Urinary bladder (tissue), 4 donors: Measurements from ENCODE around the gene MTERF2. TPM values are rescaled to one million over a fixed set of nuclear protein-coding genes. Genes with fewer than 3 reads are reported as not detected.
"Not testable (repeated sequence)": the region's sequence is repeated elsewhere in the genome, so short reads cannot be mapped to it uniquely, and the experiment has no call there.

Source experiments
- DNase-seq: peaks from one replicate; pipeline ENCODE4 v3.0.0-alpha.2; 2015; ENCODE audit errors: extremely low spot score
- H3K27ac ChIP-seq: one replicate; pipeline ENCODE4 v1.5.1; 2013; ENCODE audit warnings: low read depth, mild to moderate bottlenecking, moderate library complexity
- H3K36me3 ChIP-seq: one replicate; pipeline ENCODE4 v1.6.1; 2013; ENCODE audit warnings: mild to moderate bottlenecking, moderate library complexity; ENCODE audit not compliant: insufficient read depth
- H3K4me1 ChIP-seq: one replicate; pipeline ENCODE4 v1.6.1; 2013; ENCODE audit warnings: mild to moderate bottlenecking, moderate library complexity; ENCODE audit not compliant: insufficient read depth
- H3K4me3 ChIP-seq: one replicate; pipeline ENCODE4 v1.5.1; 2013; ENCODE audit warnings: low read depth, low read length
- WGBS: extraction: QIAGEN DNeasy Blood & Tissue Kit; methylation state at CpG from one replicate; pipeline ENCODE4 v1.1.7; 2013; 5-methylcytosine and 5-hydroxymethylcytosine counted together
- polyA plus RNA-seq: library from polyadenylated mRNA; stranded (reverse); fragments of 200-250 nt; gene quantifications from one replicate; pipeline ENCODE4 v1.2.3, GENCODE V29; 2013
- total RNA-seq: library from RNA; depleted of rRNA; stranded (reverse); fragments of >200 nt; gene quantifications from one replicate; pipeline ENCODE4 v1.2.3, GENCODE V29; 2014
- donor health status: healthy with polysubstance abuse.
- donor health status: healthy.

The MTERF2 gene
- total RNA-seq: 17.7 TPM
- 14.7 TPM for polyA plus RNA-seq

- no peaks in the 10 kb centered on the region for H3K4me1 ChIP-seq
- peak within 1 kb of the TSS; percentile 52 for H3K4me3 ChIP-seq
- peak within 1 kb of the TSS; percentile 90 for H3K27ac ChIP-seq
- WGBS: under 1% methylated on average over 50 of the region's 50 CpGs
- H3K36me3 ChIP-seq: no peaks in the 10 kb centered on the region
- peak; percentile 91 for DNase-seq
These were observed at the start of gene MTERF2 for GRCh38 chr12:106986625-106987389. TSS of gene MTERF2 (minus strand) at chr12:106987146. CDS start at chr12:106978714, 8,432 bp downstream.

GRCh38 chr12:107035733-107036132 is 48.8 kb upstream of the MTERF2 start:
- Histone ChIP-seq H3K27ac (no peak overlapping the region), H3K36me3 (no peaks in the 10 kb centered on the region), H3K4me1 (no peaks in the 10 kb centered on the region), H3K4me3 (no peak overlapping the region)
- DNase-seq: no peak
- WGBS: 92% methylated on average over 2 of the region's 2 CpGs

GRCh38 chr12:107033758-107034739 is 47.1 kb upstream of the MTERF2 start:
- Histone ChIP-seq H3K36me3 (no peaks in the 10 kb centered on the region), H3K27ac (no peak overlapping the region)
- 84% methylated on average over 9 of the region's 9 CpGs for WGBS

GRCh38 chr12:107032266-107032665 is 45.3 kb upstream of the MTERF2 start:
- no peak overlapping the region for H3K27ac ChIP-seq
- no peak for DNase-seq
- H3K4me3 ChIP-seq: no peak overlapping the region
- 74% methylated on average over 7 of the region's 7 CpGs for WGBS
- no peaks in the 10 kb centered on the region for H3K4me1 ChIP-seq
- no peaks in the 10 kb centered on the region for H3K36me3 ChIP-seq

More at GRCh38 chr12:107033758-107034739, 47.1 kb upstream of the MTERF2 start:
- Histone ChIP-seq H3K4me1 (no peaks in the 10 kb centered on the region), H3K4me3 (no peak overlapping the region)
- DNase-seq: no peak

GRCh38 chr12:107031061-107031460 is 44.1 kb upstream of the MTERF2 start:
- H3K36me3 ChIP-seq: no peaks in the 10 kb centered on the region
- no peak overlapping the region for H3K27ac ChIP-seq
- WGBS: 38% methylated on average over 2 of the region's 2 CpGs
- H3K4me1 ChIP-seq: no peaks in the 10 kb centered on the region
- no peak for DNase-seq
- no peak overlapping the region for H3K4me3 ChIP-seq

- WGBS: 58% methylated on average over 7 of the region's 7 CpGs
- Histone ChIP-seq H3K27ac (no peak overlapping the region), H3K4me3 (no peak overlapping the region), H3K4me1 (no peaks in the 10 kb centered on the region), H3K36me3 (no peaks in the 10 kb centered on the region)
- no peak for DNase-seq
These were observed 42.1 kb upstream of the MTERF2 start for GRCh38 chr12:107029081-107029480.

- DNase-seq: peak; percentile 89
- WGBS: 3% methylated on average over 2 of the region's 2 CpGs
- Histone ChIP-seq H3K4me1 (no peaks in the 10 kb centered on the region), H3K36me3 (no peaks in the 10 kb centered on the region), H3K4me3 (no peak overlapping the region), H3K27ac (peak overlapping the region; percentile 64)
These were observed 40.7 kb upstream of the MTERF2 start for GRCh38 chr12:107027636-107028053.

- no peak for DNase-seq
- H3K4me3 ChIP-seq: no peak overlapping the region
- H3K36me3 ChIP-seq: no peaks in the 10 kb centered on the region
- WGBS: 33% methylated on average over 4 of the region's 4 CpGs
- H3K27ac ChIP-seq: peak overlapping the region; percentile 64
- H3K4me1 ChIP-seq: no peaks in the 10 kb centered on the region
These were observed 40.1 kb upstream of the MTERF2 start for GRCh38 chr12:107026806-107027635.

GRCh38 chr12:107026356-107026755 is 39.4 kb upstream of the MTERF2 start:
- H3K27ac ChIP-seq, DNase-seq, H3K4me3 ChIP-seq, H3K4me1 ChIP-seq, H3K36me3 ChIP-seq: not testable (repeated sequence)

- no peak overlapping the region for H3K4me3 ChIP-seq
- DNase-seq: no peak
- H3K27ac ChIP-seq: no peak overlapping the region
- H3K4me1 ChIP-seq: no peaks in the 10 kb centered on the region
- H3K36me3 ChIP-seq: no peaks in the 10 kb centered on the region
- 78% methylated on average over 1 of the region's 1 CpG for WGBS
These were observed 38.7 kb upstream of the MTERF2 start for GRCh38 chr12:107025671-107026070.

GRCh38 chr12:107019546-107019945 is 32.6 kb upstream of the MTERF2 start:
- 96% methylated on average over 2 of the region's 2 CpGs for WGBS
- Histone ChIP-seq H3K4me1 (no peaks in the 10 kb centered on the region), H3K27ac (no peak overlapping the region), H3K36me3 (peaks cover 5% of the 10 kb centered on the region), H3K4me3 (no peak overlapping the region)
- no peak for DNase-seq

- WGBS: 81% methylated on average over 4 of the region's 4 CpGs
- Histone ChIP-seq H3K36me3 (peaks cover 5% of the 10 kb centered on the region), H3K4me3 (no peak overlapping the region), H3K4me1 (no peaks in the 10 kb centered on the region), H3K27ac (no peak overlapping the region)
- no peak for DNase-seq
These were observed 30.1 kb upstream of the MTERF2 start for GRCh38 chr12:107017042-107017441.

GRCh38 chr12:107014055-107014454 is 27.1 kb upstream of the MTERF2 start:
- Histone ChIP-seq H3K36me3 (peaks cover 5% of the 10 kb centered on the region), H3K27ac (no peak overlapping the region), H3K4me3 (no peak overlapping the region), H3K4me1 (no peaks in the 10 kb centered on the region)
- no peak for DNase-seq
- 82% methylated on average over 3 of the region's 3 CpGs for WGBS
